WI38 (cell line): Measurements from ENCODE around the gene RAC3.

ENCODE experiments used
- H3K4me3 ChIP-seq: 2 replicates; pipeline ENCODE4 v1.5.1; 2011; ENCODE audit warnings: low read depth, mild to moderate bottlenecking, control low read depth, low read length
- CTCF ChIP-seq: IDR thresholded peaks from 2 replicates; pipeline ENCODE4 v1.5.1; 2012; ENCODE audit warnings: low read depth, mild to moderate bottlenecking, control low read depth, low read length

Gene RAC3

GRCh38 chr17:82018152-82018988, 13.1 kb upstream of the RAC3 start:
- no peak overlapping the region for H3K4me3 ChIP-seq
- no peak for TF ChIP-seq CTCF

GRCh38 chr17:82018989-82019689, 12.3 kb upstream of the RAC3 start:
- TF ChIP-seq CTCF: no peak
- H3K4me3 ChIP-seq: no peak overlapping the region

GRCh38 chr17:82019690-82020571, 11.5 kb upstream of the RAC3 start:
- peak; percentile 74 for TF ChIP-seq CTCF
- no peak overlapping the region for H3K4me3 ChIP-seq

- TF ChIP-seq CTCF: no peak
These were observed 10.8 kb upstream of the RAC3 start for GRCh38 chr17:82020572-82021106.

GRCh38 chr17:82021107-82021899, 10.2 kb upstream of the RAC3 start:
- peak overlapping the region; percentile 85 for H3K4me3 ChIP-seq
- TF ChIP-seq CTCF: peak; percentile 77; the same call in 1 of the 2 replicates

More at GRCh38 chr17:82020572-82021106, 10.8 kb upstream of the RAC3 start:
- no peak overlapping the region for H3K4me3 ChIP-seq

GRCh38 chr17:82021900-82022309, 9.6 kb upstream of the RAC3 start:
- peak overlapping the region; percentile 85 for H3K4me3 ChIP-seq
- TF ChIP-seq CTCF: no peak
